GM12878 (cell line): ENCODE results near the gene ABCG1. TPM values are rescaled to one million over a fixed set of nuclear protein-coding genes. Genes with fewer than 3 reads are reported as not detected.

Experiments used
- BACH1 ChIP-seq: fragments of 450-650 bp; IDR thresholded peaks from 2 replicates; pipeline ENCODE4 v1.6.1; 2017; ENCODE audit warnings: mild to moderate bottlenecking, borderline replicate concordance
- CUX1 ChIP-seq: IDR thresholded peaks from 2 replicates; pipeline ENCODE4 v1.6.1; 2012; ENCODE audit warnings: improper control_type of control experiment, low read depth, low read length; ENCODE audit not compliant: insufficient replicate concordance
- ESRRA ChIP-seq: IDR thresholded peaks from 2 replicates; pipeline ENCODE4 v1.6.1; 2012; ENCODE audit warnings: mild to moderate bottlenecking, low read length, improper control_type of control experiment
- NR2C2 ChIP-seq: IDR thresholded peaks from 2 replicates; pipeline ENCODE4 v1.6.1; 2011; ENCODE audit warnings: borderline replicate concordance, low read depth; ENCODE audit not compliant: control insufficient read depth, insufficient read length
- POLR2AphosphoS2 ChIP-seq: IDR thresholded peaks from 2 replicates; pipeline ENCODE4 v1.6.1; 2011; ENCODE audit warnings: low read depth, mild to moderate bottlenecking, low read length, improper control_type of control experiment, moderate library complexity
- POU2F2 ChIP-seq: IDR thresholded peaks from 3 replicates; pipeline ENCODE4 v1.6.1; 2011; ENCODE audit warnings: low read depth, mild to moderate bottlenecking, low read length, borderline replicate concordance
- polyA plus RNA-seq, 11 experiments: library from polyadenylated mRNA; depleted of rRNA in 4 of 11; unstranded in 6 of 11; stranded (reverse) in 5 of 11; fragments of >200 nt; fragmentation: Nextera tagmentation in 4 of 11; fragmentation: Illumina TruSeq in 1 of 11; extraction: Ambion mirVana in 4 of 11; extraction: Trizol in 1 of 11; gene quantifications; 1 replicate in 1 of 11; 2 replicates in 10 of 11; pipeline versions ENCODE4 v1.2.1 to v1.2.3, GENCODE V29; 2011 to 2016; ENCODE audit warnings: inconsistent platforms in 2 of 11, missing spikeins in 2 of 11, low read depth in 1 of 11
- total RNA-seq, 4 experiments: library from RNA; depleted of rRNA in 3 of 4; stranded (reverse); fragments of >200 nt in 3 of 4; fragmentation: Illumina TruSeq in 1 of 4; extraction: Trizol in 1 of 4; gene quantifications; 2 replicates each; pipeline versions ENCODE4 v1.2.1 to v1.2.3, GENCODE V29; 2013 to 2021

The ABCG1 gene
- total and polyA plus RNA-seq, 10 of the 15 experiments (the other 5 are each of a cell fraction or from before 2014, with no cell fraction given) = 0.59 to 19.3 (median 5.7) TPM

GRCh38 chr21:42337830-42338728, 119.1 kb downstream of the ABCG1 start (continued):
- TF ChIP-seq CUX1 (no peak), BACH1 (no peak), NR2C2 (no peak), ESRRA (no peak), POU2F2 (no peak), POLR2AphosphoS2 (no peak)
